ENCODE results near the gene SZT2. TPM values are rescaled to one million over a fixed set of nuclear protein-coding genes. Genes with fewer than 3 reads are reported as not detected.
A peak's percentile ranks its signal among the peaks of the same experiment; 100 is the strongest.
"Not testable (repeated sequence)": the region's sequence is repeated elsewhere in the genome, so short reads cannot be mapped to it uniquely, and the experiment has no call there.

The SZT2 gene
- total RNA-seq, 1 experiment from 2014 or later, result 28.4 TPM

GRCh38 chr1:43469932-43470331 lies 80.2 kb downstream of the SZT2 start (continued):
- no peak for TF ChIP-seq USF2 (CRISPR knock-in tag; IDR thresholded peaks at IDR 0.05)
- no peak for TF ChIP-seq ZNF138 (CRISPR knock-in tag; conservative IDR thresholded peaks at IDR 0.05)

- CTCF ChIA-PET, result no interaction called here
- no peak overlapping the region for H3K4me3 Mint-ChIP-seq
- no peaks in the 10 kb centered on the region for H3K9me3 Mint-ChIP-seq
- TF ChIP-seq NFE2L1 (CRISPR knock-in tag; IDR thresholded peaks at IDR 0.05) (no peak), HMGXB4 (CRISPR knock-in tag; IDR thresholded peaks at IDR 0.05) (no peak)
- peaks cover 13% of the 10 kb centered on the region for H3K27me3 Mint-ChIP-seq (ENCODE audit: low read depth)
- H3K36me3 Mint-ChIP-seq, result no peaks in the 10 kb centered on the region
- POLR2A ChIA-PET, result no interaction called here
- peaks cover 11% of the 10 kb centered on the region for H3K4me1 Mint-ChIP-seq
- H3K27ac Mint-ChIP-seq, result no peak overlapping the region
- ATAC-seq (no peak), DNase-seq (ENCODE audit: low spot score) (no peak)
These were observed 82.4 kb downstream of the SZT2 start for GRCh38 chr1:43472087-43472462.

GRCh38 chr1:43472463-43473151 lies 82.9 kb downstream of the SZT2 start:
- Mint-ChIP-seq H3K4me1 (peaks cover 11% of the 10 kb centered on the region), H3K27me3 (ENCODE audit: low read depth) (peaks cover 13% of the 10 kb centered on the region)
- CTCF ChIA-PET; H3K27ac Mint-ChIP-seq; H3K36me3 Mint-ChIP-seq; DNase-seq (ENCODE audit: low spot score); H3K4me3 Mint-ChIP-seq; POLR2A ChIA-PET; H3K9me3 Mint-ChIP-seq: not testable (repeated sequence)
- peak; percentile 72 for ATAC-seq

GRCh38 chr1:43473463-43473862 lies 83.8 kb downstream of the SZT2 start:
- Mint-ChIP-seq H3K27me3 (ENCODE audit: low read depth) (peaks cover 13% of the 10 kb centered on the region), H3K9me3 (no peaks in the 10 kb centered on the region), H3K36me3 (no peaks in the 10 kb centered on the region), H3K4me3 (no peak overlapping the region), H3K27ac (no peak overlapping the region), H3K4me1 (peaks cover 11% of the 10 kb centered on the region)
- CTCF ChIA-PET, result no interaction called here
- POLR2A ChIA-PET, result no interaction called here
- DNase-seq (ENCODE audit: low spot score), result no peak
- ATAC-seq, result no peak
- TF ChIP-seq ZNF317 (CRISPR knock-in tag; IDR thresholded peaks at IDR 0.05; ENCODE audit: borderline replicate concordance, low read depth) (no peak), ATF3 (CRISPR knock-in tag; conservative IDR thresholded peaks at IDR 0.05) (no peak), NR3C1 (CRISPR knock-in tag; conservative IDR thresholded peaks at IDR 0.05; ENCODE audit: low read depth) (no peak), ZNF281 (CRISPR knock-in tag; IDR thresholded peaks at IDR 0.05) (no peak), E2F5 (CRISPR knock-in tag; IDR thresholded peaks at IDR 0.05) (no peak), ZNF219 (CRISPR knock-in tag; IDR thresholded peaks at IDR 0.05; ENCODE audit: borderline replicate concordance) (no peak), ERG (CRISPR knock-in tag; IDR thresholded peaks at IDR 0.05) (no peak), CREM (CRISPR knock-in tag; IDR thresholded peaks at IDR 0.05) (no peak), ZMAT4 (CRISPR knock-in tag; IDR thresholded peaks at IDR 0.05) (no peak), ESRRA (CRISPR knock-in tag; IDR thresholded peaks at IDR 0.05; ENCODE audit: borderline replicate concordance) (no peak), ZNF671 (CRISPR knock-in tag; IDR thresholded peaks at IDR 0.05) (no peak), SMAD3 (CRISPR knock-in tag; IDR thresholded peaks at IDR 0.05; ENCODE audit: borderline replicate concordance) (no peak), IRF1 (CRISPR knock-in tag; IDR thresholded peaks at IDR 0.05) (no peak), NFATC4 (CRISPR knock-in tag; IDR thresholded peaks at IDR 0.05) (no peak), CTCF (IDR thresholded peaks at IDR 0.05) (no peak)

Measured in WTC11 (cell line).